B cell (primary cell): Measurements from ENCODE around the gene ZNF687. TPM values are rescaled to one million over a fixed set of nuclear protein-coding genes. Genes with fewer than 3 reads are reported as not detected.

Experiments used
- ATAC-seq: fragments of 200-7000 bp; cut with Tn5 transposase; one replicate; pipeline ENCODE4 v1.10.0; 2021; ENCODE audit warnings: low read depth, mild to moderate bottlenecking, moderate number of reproducible peaks, moderate library complexity
- CTCF ChIA-PET: fragments of 350-600 bp; sonication (Branson Sonifier 250); formaldehyde crosslinking; loops from one replicate; lab custom pipeline; 2021; ENCODE audit warnings: antibody characterized with exemption, inconsistent platforms; lab: Charles Lee
- POLR2A ChIA-PET: fragments of 350-600 bp; sonication (Branson Sonifier 250); formaldehyde crosslinking; loops from one replicate; lab custom pipeline; 2021; ENCODE audit warnings: antibody characterized with exemption; lab: Charles Lee
- DNase-seq: peaks from one replicate; pipeline ENCODE4 v3.0.0; 2013
- H2AFZ ChIP-seq: 2 replicates; pipeline ENCODE4 v1.6.1; 2012; ENCODE audit warnings: mild to moderate bottlenecking, low read depth, low read length; ENCODE audit not compliant: insufficient read depth, poor library complexity, severe bottlenecking
- H3K27ac ChIP-seq, 2 donors: 1 replicate in 1 of 2; 2 replicates in 1 of 2; pipeline ENCODE4 v1.5.1; 2012 to 2013; ENCODE audit warnings: low read length in 2 of 2, mild to moderate bottlenecking in 2 of 2, moderate library complexity in 1 of 2
- H3K27me3 ChIP-seq, 4 experiments: fragments of 200-600 bp in 1 of 4; sonication (generic) in 1 of 4; replicated peaks in 1 of 4; 1 replicate in 2 of 4; 2 replicates in 2 of 4; pipeline versions ENCODE4 v1.6.1 to v1.7.0; 2013 to 2016; ENCODE audit warnings: low read length in 3 of 4, mild to moderate bottlenecking in 2 of 4, mixed read lengths in 1 of 4, moderate library complexity in 1 of 4; ENCODE audit not compliant: insufficient read depth in 4 of 4, control insufficient read depth in 3 of 4; ENCODE audit errors: control extremely low read depth in 1 of 4
- H3K36me3 ChIP-seq, 2 experiments: replicated peaks in 1 of 2; 1 replicate in 1 of 2; 2 replicates in 1 of 2; pipeline versions ENCODE4 v1.6.1 to v1.7.1; 2013; ENCODE audit warnings: low read length in 1 of 2; ENCODE audit not compliant: insufficient read depth in 2 of 2, control insufficient read depth in 1 of 2; ENCODE audit errors: control extremely low read depth in 1 of 2, extremely low read depth in 1 of 2
- H3K4me1 ChIP-seq, 2 donors: fragments of 200-600 bp in 1 of 2; sonication (generic) in 1 of 2; 1 replicate in 1 of 2; 2 replicates in 1 of 2; pipeline versions ENCODE4 v1.5.1 to v1.6.1; 2013 to 2017; ENCODE audit warnings: low read length in 2 of 2; ENCODE audit not compliant: control insufficient read depth in 2 of 2, insufficient read depth in 2 of 2
- H3K4me2 ChIP-seq: replicated peaks from 2 replicates; pipeline ENCODE3; 2012; ENCODE audit warnings: mild to moderate bottlenecking, low read depth, low read length; ENCODE audit not compliant: poor library complexity, severe bottlenecking
- H3K4me3 ChIP-seq, 5 experiments: fragments of 200-600 bp in 1 of 5; sonication (generic) in 1 of 5; 1 replicate in 3 of 5; 2 replicates in 2 of 5; pipeline versions ENCODE4 v1.5.1 to v1.7.0; 2011 to 2016; ENCODE audit warnings: low read length in 4 of 5, mild to moderate bottlenecking in 4 of 5, low read depth in 2 of 5, control low read depth in 1 of 5, moderate library complexity in 1 of 5; ENCODE audit not compliant: insufficient read depth in 1 of 5; ENCODE audit errors: control extremely low read depth in 1 of 5, extremely low read depth in 1 of 5
- H3K79me2 ChIP-seq: fragments of 200-600 bp; sonication (generic); one replicate; pipeline ENCODE4 v1.6.0; 2016; ENCODE audit warnings: low read length; ENCODE audit not compliant: control insufficient read depth, insufficient read depth
- H3K9ac ChIP-seq: fragments of 200-600 bp; sonication (generic); 2 replicates; pipeline ENCODE4 v1.6.1; 2017; ENCODE audit warnings: mild to moderate bottlenecking, low read length, moderate library complexity
- H3K9me3 ChIP-seq, 3 donors: one replicate each; pipeline versions ENCODE4 v1.6.1 to v1.7.1; 2013; ENCODE audit warnings: low read length in 2 of 3; ENCODE audit not compliant: control insufficient read depth in 2 of 3, insufficient read depth in 1 of 3; ENCODE audit errors: control extremely low read depth in 1 of 3
- H4K20me1 ChIP-seq: 2 replicates; pipeline ENCODE4 v1.6.0; 2012; ENCODE audit warnings: mild to moderate bottlenecking, low read length; ENCODE audit not compliant: insufficient read depth, control insufficient read depth, poor library complexity, severe bottlenecking
- H3K27ac Mint-ChIP-seq: one replicate; pipeline ENCODE4 v1.8.0; 2021; ENCODE audit warnings: mixed read lengths
- H3K27me3 Mint-ChIP-seq: one replicate; pipeline ENCODE4 v1.8.0; 2021; ENCODE audit warnings: mixed read lengths
- H3K4me1 Mint-ChIP-seq: one replicate; pipeline ENCODE4 v1.8.0; 2021; ENCODE audit warnings: mixed read lengths
- H3K4me3 Mint-ChIP-seq: one replicate; pipeline ENCODE4 v1.8.0; 2021; ENCODE audit warnings: mixed read lengths
- H3K9me3 Mint-ChIP-seq: one replicate; pipeline ENCODE4 v1.8.0; 2022; ENCODE audit warnings: mixed read lengths; ENCODE audit not compliant: insufficient read depth
- CTCF ChIP-seq: fragments of 200-600 bp; IDR thresholded peaks from one replicate; pipeline ENCODE4 v1.8.0; 2022; ENCODE audit warnings: antibody characterized with exemption, mild to moderate bottlenecking
- EZH2 ChIP-seq: IDR thresholded peaks from 2 replicates; pipeline ENCODE4 v1.6.1; 2012; ENCODE audit warnings: borderline replicate concordance, low read depth, mild to moderate bottlenecking, moderate library complexity, low read length; ENCODE audit not compliant: insufficient read depth, poor library complexity, severe bottlenecking
- WGBS: methylation state at CpG from one replicate; pipeline ENCODE4 v1.1.5; 2013; ENCODE audit warnings: missing lambda C conversion rate; ENCODE audit not compliant: insufficient coverage; 5-methylcytosine and 5-hydroxymethylcytosine counted together
- intact Hi-C: fragments of 100-400 bp; cut with micrococcal nuclease; formaldehyde crosslinking; loops from one replicate; pipeline ENCODE4 v1.10.0; 2022
- polyA plus RNA-seq: library from polyadenylated mRNA; depleted of rRNA; stranded (reverse); fragments of >200 nt; gene quantifications from 2 replicates; pipeline ENCODE4 v1.2.3, GENCODE V29; 2012
- total RNA-seq, 2 donors: library from RNA; stranded (reverse); fragments of 120-200 nt in 1 of 2; gene quantifications; 1 replicate in 1 of 2; 2 replicates in 1 of 2; pipeline versions ENCODE4 v1.2.3 to v1.2.4, GENCODE V29; 2013 to 2022

Gene ZNF687
- total and polyA plus RNA-seq, 2 donors (not counting 1 experiment from before 2014, with no cell fraction given) = 29.1 to 49.6 TPM

- H3K27ac ChIP-seq = peak overlapping the region in 1 of 2 donors; percentile 85
- peak overlapping the region; percentile 80 for H3K9ac ChIP-seq
- peak overlapping the region; percentile 97 for H3K4me3 Mint-ChIP-seq
- H3K36me3 ChIP-seq = peaks cover 0 to 4% of the 10 kb centered on the region in 2 experiments
- H3K4me1 Mint-ChIP-seq = peaks cover 32% of the 10 kb centered on the region
- no peaks in the 10 kb centered on the region for H3K9me3 Mint-ChIP-seq
- DNase-seq = no peak
- peak overlapping the region; percentile 97 for H3K27ac Mint-ChIP-seq
- H3K9me3 ChIP-seq = no peaks in the 10 kb centered on the region
- H3K79me2 ChIP-seq = peaks cover 64% of the 10 kb centered on the region
- peak overlapping the region; percentile 80 for H3K4me2 ChIP-seq
- peaks cover 9 to 12% of the 10 kb centered on the region in 2 donors for H3K4me1 ChIP-seq
- intact Hi-C loops = no loop called here
- H3K4me3 ChIP-seq = peak overlapping the region; percentile 82 to 97 (median 84)
- ChIA-PET POLR2A (interaction anchor here (0.6 to 1.7 kb wide), 2 partner anchors 28 to 78 kb away, joined by 3 to 6 read pairs; no protein-coding TSS in a partner anchor), CTCF (interaction anchor here (0.8 to 2.9 kb wide), 7 partner anchors 13 to 155 kb away, joined by 3 to 14 read pairs (median 3); partner anchors contain the start of genes VPS72 and ZNF687)
- 60% methylated on average over 10 of the region's 10 CpGs for WGBS
- peaks cover 6% of the 10 kb centered on the region for H4K20me1 ChIP-seq
- no peak for ATAC-seq
- no peak for TF ChIP-seq CTCF
- no peak for TF ChIP-seq EZH2
- H3K27me3 Mint-ChIP-seq = no peaks in the 10 kb centered on the region
- peak overlapping the region; percentile 72 for H2AFZ ChIP-seq
- H3K27me3 ChIP-seq = no peaks in the 10 kb centered on the region
These were observed 26.7 kb upstream of the ZNF687 start for GRCh38 chr1:151255381-151255780.

- peaks cover 6% of the 10 kb centered on the region for H4K20me1 ChIP-seq
- H3K9me3 Mint-ChIP-seq = no peaks in the 10 kb centered on the region
- no peaks in the 10 kb centered on the region for H3K27me3 ChIP-seq
- no peaks in the 10 kb centered on the region for H3K27me3 Mint-ChIP-seq
- H3K9ac ChIP-seq = no peak overlapping the region
- DNase-seq = no peak
- no peak overlapping the region for H3K27ac Mint-ChIP-seq
- peaks cover 86% of the 10 kb centered on the region for H3K79me2 ChIP-seq
- peaks cover 32% of the 10 kb centered on the region for H3K4me1 Mint-ChIP-seq
- H3K4me3 Mint-ChIP-seq = no peak overlapping the region
- no peak overlapping the region for H3K4me3 ChIP-seq
- H3K4me1 ChIP-seq = peaks cover 15 to 16% of the 10 kb centered on the region in 2 donors
- no peak overlapping the region for H3K27ac ChIP-seq
- ATAC-seq = no peak
- WGBS = no CpG with 5 or more reads among the region's 2 CpGs
- TF ChIP-seq EZH2 (no peak), CTCF (no peak)
- ChIA-PET CTCF (no interaction called here), POLR2A (no interaction called here)
- intact Hi-C loops = no loop called here
- H3K9me3 ChIP-seq = no peaks in the 10 kb centered on the region
- H2AFZ ChIP-seq = no peak overlapping the region
- peaks cover 1 to 13% of the 10 kb centered on the region in 2 experiments for H3K36me3 ChIP-seq
- H3K4me2 ChIP-seq = no peak overlapping the region
These were observed 22.7 kb upstream of the ZNF687 start for GRCh38 chr1:151259351-151259750.
